ENCODE measurements around the gene IFT80.

DNA sequence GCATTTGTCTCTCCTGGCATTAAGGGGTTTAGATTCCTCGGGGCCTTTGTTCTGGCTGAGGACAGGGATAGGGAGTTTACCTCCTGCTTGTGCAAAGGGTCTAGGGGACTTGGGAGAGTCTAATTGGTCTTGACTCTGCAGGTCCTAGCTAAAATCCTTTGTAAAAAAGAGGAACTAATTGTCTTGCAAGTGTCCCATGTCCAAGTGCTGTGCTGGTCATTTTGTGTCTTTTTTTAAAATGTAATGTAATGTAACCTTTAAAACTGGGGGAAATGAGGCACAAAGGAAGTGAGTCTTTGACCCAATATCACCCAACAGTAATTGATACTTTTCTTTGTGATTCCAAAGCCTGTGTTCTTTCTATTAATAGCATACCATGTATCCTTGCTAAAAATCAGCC lies 188.7 kb downstream of the IFT80 start:
- no peak for TF ChIP-seq POLR2A (IDR thresholded peaks at IDR 0.05)
- TF ChIP-seq, protein P1, sequence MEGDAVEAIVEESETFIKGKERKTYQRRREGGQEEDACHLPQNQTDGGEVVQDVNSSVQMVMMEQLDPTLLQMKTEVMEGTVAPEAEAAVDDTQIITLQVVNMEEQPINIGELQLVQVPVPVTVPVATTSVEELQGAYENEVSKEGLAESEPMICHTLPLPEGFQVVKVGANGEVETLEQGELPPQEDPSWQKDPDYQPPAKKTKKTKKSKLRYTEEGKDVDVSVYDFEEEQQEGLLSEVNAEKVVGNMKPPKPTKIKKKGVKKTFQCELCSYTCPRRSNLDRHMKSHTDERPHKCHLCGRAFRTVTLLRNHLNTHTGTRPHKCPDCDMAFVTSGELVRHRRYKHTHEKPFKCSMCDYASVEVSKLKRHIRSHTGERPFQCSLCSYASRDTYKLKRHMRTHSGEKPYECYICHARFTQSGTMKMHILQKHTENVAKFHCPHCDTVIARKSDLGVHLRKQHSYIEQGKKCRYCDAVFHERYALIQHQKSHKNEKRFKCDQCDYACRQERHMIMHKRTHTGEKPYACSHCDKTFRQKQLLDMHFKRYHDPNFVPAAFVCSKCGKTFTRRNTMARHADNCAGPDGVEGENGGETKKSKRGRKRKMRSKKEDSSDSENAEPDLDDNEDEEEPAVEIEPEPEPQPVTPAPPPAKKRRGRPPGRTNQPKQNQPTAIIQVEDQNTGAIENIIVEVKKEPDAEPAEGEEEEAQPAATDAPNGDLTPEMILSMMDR (IDR thresholded peaks at IDR 0.05), result no peak
- no peak for TF ChIP-seq EP300 (IDR thresholded peaks at IDR 0.05)
